Measurements from ENCODE around the gene UBA52. TPM values are rescaled to one million over a fixed set of nuclear protein-coding genes. Genes with fewer than 3 reads are reported as not detected.

Gene UBA52
- total and polyA plus RNA-seq, 4 experiments from 2014 or later = 1,135 to 1,978 (median 1,827) TPM

- H3K4me1 Mint-ChIP-seq = peaks cover 12 to 44% (median 23%) of the 10 kb centered on the region in 4 donors
- H3K27ac Mint-ChIP-seq = peak within 1 kb of the TSS in 1 of 7 donors; percentile 35
- Histone ChIP-seq H3K4me1 (ENCODE audit: insufficient read depth, low read length) (peaks cover 5% of the 10 kb centered on the region), H3K36me3 (ENCODE audit: insufficient read depth, low read length) (no peaks in the 10 kb centered on the region), H3K4me3 (ENCODE audit: low read length in 2 of 2) (no peak within 1 kb of the TSS), H3K27ac (ENCODE audit: low read depth, low read length) (no peak within 1 kb of the TSS), H3K27me3 (ENCODE audit: insufficient read depth, low read length) (peaks cover 58% of the 10 kb centered on the region), H3K9me3 (ENCODE audit: control insufficient read depth in 1 of 2, low read length in 2 of 2) (no peaks in the 10 kb centered on the region)
- no peaks in the 10 kb centered on the region for H3K36me3 Mint-ChIP-seq
- peaks cover 41 to 53% of the 10 kb centered on the region in 2 donors for H3K27me3 Mint-ChIP-seq
- CTCF ChIA-PET (ENCODE audit: partially characterized antibody) = no interaction called here
- no peak for DNase-seq
- POLR2A ChIA-PET (ENCODE audit: partially characterized antibody) = interaction anchor here (1.5 kb wide), 1 partner anchor 19 kb away, joined by 3 read pairs; no protein-coding TSS in a partner anchor
- H3K4me3 Mint-ChIP-seq = peak within 1 kb of the TSS in 1 of 8 donors; percentile 52
- intact Hi-C loops (cut with micrococcal nuclease) = no loop called here
- H3K9me3 Mint-ChIP-seq = peaks cover 0 to 2% (median 0%) of the 10 kb centered on the region in 8 donors
Measured at GRCh38 chr19:18606281-18607225, 34.9 kb downstream of the UBA52 start, which contains the start of gene CRLF1. TSS of gene CRLF1 (minus strand) at chr19:18606799. CDS start at chr19:18606656, 143 bp downstream.

- intact Hi-C loops (cut with micrococcal nuclease) = no loop called here
Measured at GRCh38 chr19:18607226-18608101, 35.8 kb downstream of the UBA52 start.

GRCh38 chr19:18608102-18608804 lies 36.6 kb downstream of the UBA52 start:
- Histone ChIP-seq H3K27ac (ENCODE audit: low read depth, low read length) (no peak overlapping the region), H3K27me3 (ENCODE audit: insufficient read depth, low read length) (peaks cover 64% of the 10 kb centered on the region), H3K9me3 (ENCODE audit: control insufficient read depth in 1 of 2, low read length in 2 of 2) (no peaks in the 10 kb centered on the region), H3K4me3 (ENCODE audit: low read length in 2 of 2) (no peak overlapping the region), H3K4me1 (ENCODE audit: insufficient read depth, low read length) (peaks cover 19% of the 10 kb centered on the region), H3K36me3 (ENCODE audit: insufficient read depth, low read length) (no peaks in the 10 kb centered on the region)
- POLR2A ChIA-PET (ENCODE audit: partially characterized antibody) = no interaction called here
- Mint-ChIP-seq H3K36me3 (no peaks in the 10 kb centered on the region), H3K9me3 (peaks cover 0 to 2% (median 0%) of the 10 kb centered on the region in 8 donors), H3K27ac (peak overlapping the region in 1 of 7 donors; percentile 35), H3K4me3 (peak overlapping the region in 2 of 8 donors; percentile 30 to 53), H3K4me1 (peaks cover 15 to 49% (median 25%) of the 10 kb centered on the region in 4 donors), H3K27me3 (peaks cover 35 to 49% of the 10 kb centered on the region in 2 donors)
- no peak for DNase-seq
- CTCF ChIA-PET (ENCODE audit: partially characterized antibody) = no interaction called here
- intact Hi-C loops (cut with micrococcal nuclease) = no loop called here

More at GRCh38 chr19:18607226-18608101, 35.8 kb downstream of the UBA52 start:
- ChIA-PET POLR2A (ENCODE audit: partially characterized antibody) (interaction anchor here (1.5 kb wide), 1 partner anchor 20 kb away, joined by 3 read pairs; no protein-coding TSS in a partner anchor), CTCF (ENCODE audit: partially characterized antibody) (no interaction called here)
- Mint-ChIP-seq H3K27ac (peak overlapping the region in 1 of 7 donors; percentile 35), H3K4me1 (peaks cover 17 to 50% (median 28%) of the 10 kb centered on the region in 4 donors), H3K9me3 (peaks cover 0 to 2% (median 0%) of the 10 kb centered on the region in 8 donors), H3K4me3 (peak overlapping the region in 1 of 8 donors; percentile 52), H3K27me3 (peaks cover 39 to 51% of the 10 kb centered on the region in 2 donors), H3K36me3 (no peaks in the 10 kb centered on the region)
- H3K36me3 ChIP-seq (ENCODE audit: insufficient read depth, low read length) = no peaks in the 10 kb centered on the region
- no peak overlapping the region for H3K4me3 ChIP-seq (ENCODE audit: low read length in 2 of 2)
- no peaks in the 10 kb centered on the region for H3K9me3 ChIP-seq (ENCODE audit: control insufficient read depth in 1 of 2, low read length in 2 of 2)
- peaks cover 13% of the 10 kb centered on the region for H3K4me1 ChIP-seq (ENCODE audit: insufficient read depth, low read length)
- no peak for DNase-seq
- no peak overlapping the region for H3K27ac ChIP-seq (ENCODE audit: low read depth, low read length)
- H3K27me3 ChIP-seq (ENCODE audit: insufficient read depth, low read length) = peaks cover 65% of the 10 kb centered on the region

- Mint-ChIP-seq H3K9me3 (peaks cover 0 to 2% (median 0%) of the 10 kb centered on the region in 8 donors), H3K4me3 (peak overlapping the region in 3 of 8 donors; percentile 3 to 53 (median 30)), H3K27ac (peak overlapping the region in 2 of 7 donors; percentile 11 to 65), H3K27me3 (peaks cover 35 to 51% of the 10 kb centered on the region in 2 donors), H3K36me3 (no peaks in the 10 kb centered on the region), H3K4me1 (peaks cover 14 to 55% (median 24%) of the 10 kb centered on the region in 4 donors)
- DNase-seq = no peak
- intact Hi-C loops (cut with micrococcal nuclease) = no loop called here
- Histone ChIP-seq H3K4me1 (ENCODE audit: insufficient read depth, low read length) (peaks cover 22% of the 10 kb centered on the region), H3K9me3 (ENCODE audit: control insufficient read depth in 1 of 2, low read length in 2 of 2) (no peaks in the 10 kb centered on the region), H3K4me3 (ENCODE audit: low read length in 2 of 2) (no peak overlapping the region), H3K27ac (ENCODE audit: low read depth, low read length) (no peak overlapping the region), H3K27me3 (ENCODE audit: insufficient read depth, low read length) (peaks cover 66% of the 10 kb centered on the region), H3K36me3 (ENCODE audit: insufficient read depth, low read length) (no peaks in the 10 kb centered on the region)
- ChIA-PET CTCF (ENCODE audit: partially characterized antibody) (no interaction called here), POLR2A (ENCODE audit: partially characterized antibody) (interaction anchor here (0.6 kb wide), 1 partner anchor 629 kb away, joined by 3 read pairs; no protein-coding TSS in a partner anchor)
Measured at GRCh38 chr19:18608805-18609716, 37.4 kb downstream of the UBA52 start.

GRCh38 chr19:18609717-18610051 lies 38.0 kb downstream of the UBA52 start:
- intact Hi-C loops (cut with micrococcal nuclease) = no loop called here
- Histone ChIP-seq H3K27ac (ENCODE audit: low read depth, low read length) (no peak overlapping the region), H3K4me1 (ENCODE audit: insufficient read depth, low read length) (peaks cover 22% of the 10 kb centered on the region), H3K9me3 (ENCODE audit: control insufficient read depth in 1 of 2, low read length in 2 of 2) (no peaks in the 10 kb centered on the region), H3K27me3 (ENCODE audit: insufficient read depth, low read length) (peaks cover 67% of the 10 kb centered on the region), H3K36me3 (ENCODE audit: insufficient read depth, low read length) (no peaks in the 10 kb centered on the region), H3K4me3 (ENCODE audit: low read length in 2 of 2) (no peak overlapping the region)
- no peaks in the 10 kb centered on the region for H3K36me3 Mint-ChIP-seq
- peak overlapping the region in 1 of 8 donors; percentile 47 for H3K4me3 Mint-ChIP-seq
- ChIA-PET CTCF (ENCODE audit: partially characterized antibody) (no interaction called here), POLR2A (ENCODE audit: partially characterized antibody) (interaction anchor here (0.6 kb wide), 1 partner anchor 628 kb away, joined by 3 read pairs; no protein-coding TSS in a partner anchor)
- H3K4me1 Mint-ChIP-seq = peaks cover 14 to 58% (median 23%) of the 10 kb centered on the region in 4 donors
- peaks cover 0 to 2% (median 0%) of the 10 kb centered on the region in 8 donors for H3K9me3 Mint-ChIP-seq
- DNase-seq = no peak
- peaks cover 41 to 57% of the 10 kb centered on the region in 2 donors for H3K27me3 Mint-ChIP-seq
- H3K27ac Mint-ChIP-seq = no peak overlapping the region

- peaks cover 45 to 59% of the 10 kb centered on the region in 2 donors for H3K27me3 Mint-ChIP-seq
- no peak overlapping the region for H3K4me3 Mint-ChIP-seq
- CTCF ChIA-PET (ENCODE audit: partially characterized antibody) = no interaction called here
- no peak for DNase-seq
- H3K4me1 ChIP-seq (ENCODE audit: insufficient read depth, low read length) = peaks cover 22% of the 10 kb centered on the region
- H3K27me3 ChIP-seq (ENCODE audit: insufficient read depth, low read length) = peaks cover 62% of the 10 kb centered on the region
- peaks cover 14 to 53% (median 21%) of the 10 kb centered on the region in 4 donors for H3K4me1 Mint-ChIP-seq
- no peak overlapping the region for H3K27ac ChIP-seq (ENCODE audit: low read depth, low read length)
- POLR2A ChIA-PET (ENCODE audit: partially characterized antibody) = no interaction called here
- H3K4me3 ChIP-seq (ENCODE audit: low read length in 2 of 2) = no peak overlapping the region
- H3K9me3 Mint-ChIP-seq = peaks cover 0 to 2% (median 0%) of the 10 kb centered on the region in 8 donors
- H3K36me3 Mint-ChIP-seq = no peaks in the 10 kb centered on the region
- H3K27ac Mint-ChIP-seq = no peak overlapping the region
- intact Hi-C loops (cut with micrococcal nuclease) = no loop called here
- H3K36me3 ChIP-seq (ENCODE audit: insufficient read depth, low read length) = no peaks in the 10 kb centered on the region
- H3K9me3 ChIP-seq (ENCODE audit: control insufficient read depth in 1 of 2, low read length in 2 of 2) = no peaks in the 10 kb centered on the region
Measured at GRCh38 chr19:18610245-18610555, 38.5 kb downstream of the UBA52 start.
